ENCODE data around the gene LPAR5.

DNA sequence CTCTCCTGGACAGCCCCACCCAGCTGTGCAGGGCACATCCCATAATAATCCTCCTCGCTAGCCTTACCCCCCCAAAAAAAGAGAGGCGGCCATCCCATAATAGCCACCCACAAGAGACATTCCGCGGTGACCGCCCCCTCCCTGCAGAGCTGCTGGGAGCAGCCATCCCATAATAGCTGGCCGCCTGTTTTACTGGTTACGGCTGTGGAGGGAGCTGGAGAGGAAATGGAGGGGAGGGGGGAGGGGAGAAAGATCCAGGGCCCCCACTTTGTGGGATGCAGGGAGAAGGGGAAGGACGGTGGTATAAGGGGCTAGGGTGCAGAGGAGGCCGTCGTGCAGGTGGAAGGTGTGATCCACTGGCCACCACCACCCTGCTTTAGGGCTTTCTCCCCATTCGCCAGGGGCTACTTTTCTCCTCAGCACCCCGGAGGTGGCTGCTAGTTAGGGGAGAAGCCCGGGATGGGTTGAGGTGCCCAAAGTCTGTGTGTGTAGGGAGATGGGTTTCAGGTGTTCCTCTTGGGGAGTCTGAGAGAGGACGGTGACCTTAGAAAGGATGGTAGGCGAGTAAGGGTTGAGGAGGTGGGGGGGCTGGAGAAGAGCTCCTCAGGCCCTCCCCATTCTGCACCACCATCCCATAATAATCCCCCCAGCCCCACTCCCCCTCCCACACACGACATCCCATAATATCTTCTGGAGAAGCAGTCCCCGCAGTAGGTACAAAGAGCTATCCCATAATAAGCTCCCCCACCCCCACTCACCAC is 22.6 kb downstream of the LPAR5 start:
- TF ChIP-seq ZNF146 (tag by site-specific recombination; IDR thresholded peaks at IDR 0.05) (0 out of 2 replicates have a peak, but pooled peaks have one; percentile 34), ZNF324 (tag by site-specific recombination; IDR thresholded peaks at IDR 0.05) (0 out of 2 replicates have a peak, but pooled peaks have one; percentile 62), FEZF1 (tag by site-specific recombination; IDR thresholded peaks at IDR 0.05) (no peak)
